Measurements from ENCODE around the gene GNRH2. TPM values are rescaled to one million over a fixed set of nuclear protein-coding genes. Genes with fewer than 3 reads are reported as not detected.

Gene GNRH2
- total and polyA plus RNA-seq, 2 donors (not counting 1 experiment from before 2014, with no cell fraction given) = 2.5 TPM; not detected in 1

DNA sequence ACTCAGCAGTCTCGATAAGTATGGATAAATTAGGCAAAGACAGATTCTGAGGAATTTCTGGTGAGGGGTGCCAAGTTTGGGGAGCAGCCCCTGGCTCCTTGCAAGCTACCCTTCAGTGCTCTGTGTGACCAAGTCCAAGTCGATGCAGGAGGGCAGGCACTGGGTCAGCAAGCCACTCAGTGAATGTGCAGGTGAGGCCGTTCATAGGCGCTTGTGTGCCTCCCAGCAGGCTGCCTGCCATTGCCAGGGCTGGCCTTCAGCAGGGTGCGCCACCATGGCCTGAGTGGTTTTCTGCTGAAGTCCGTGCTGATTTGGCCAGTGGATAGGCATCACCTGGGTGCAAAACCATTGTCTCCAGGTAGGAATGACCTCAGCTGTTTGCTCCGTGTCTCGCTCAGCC lies 3.3 kb upstream of the GNRH2 start:
- CTCF ChIA-PET = no interaction called here
- intact Hi-C loops (cut with micrococcal nuclease) = loop anchor here (10.0 kb wide), 2 partner anchors 165 to 435 kb away; partner anchors contain the start of genes ATRN and PTPRA
- WGBS (ENCODE audit: insufficient coverage) = 94% methylated on average over 8 of the region's 8 CpGs

DNA sequence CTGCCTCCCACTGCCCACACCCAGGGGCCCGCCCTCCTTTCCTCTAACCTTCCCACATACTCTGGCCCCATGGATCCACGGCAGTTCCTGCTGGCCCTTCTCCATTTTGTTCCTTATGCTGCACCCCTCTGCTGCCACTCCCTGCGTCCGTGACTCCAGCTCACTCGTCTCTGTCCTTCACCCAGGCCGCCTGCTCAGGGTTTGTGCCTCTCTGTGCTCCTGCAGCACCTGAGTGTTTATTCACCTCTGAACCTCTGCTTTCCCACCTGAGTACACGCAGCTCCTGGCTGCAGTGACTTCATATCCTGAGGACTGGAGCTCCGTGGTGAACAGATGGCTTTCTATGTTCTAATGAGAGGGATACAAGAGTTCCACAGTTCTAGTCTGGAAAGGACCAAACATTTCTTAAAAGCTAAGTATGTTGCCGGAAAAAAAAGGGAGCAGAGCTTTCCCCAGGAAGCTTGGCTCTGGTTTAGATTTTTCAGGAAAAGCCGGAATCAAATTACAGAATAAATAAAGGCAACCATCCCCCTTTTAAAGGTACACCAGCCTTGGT lies 1.5 kb upstream of the GNRH2 start:
- H3K79me2 ChIP-seq (ENCODE audit: control insufficient read depth, insufficient read depth, low read length) = peaks cover 7% of the 10 kb centered on the region
- H2AFZ ChIP-seq (ENCODE audit: insufficient read depth, low read depth, low read length, poor library complexity, severe bottlenecking) = no peak overlapping the region
- H4K20me1 ChIP-seq (ENCODE audit: control insufficient read depth, insufficient read depth, low read length, poor library complexity, severe bottlenecking) = peaks cover 9% of the 10 kb centered on the region
- Mint-ChIP-seq H3K27me3 (no peaks in the 10 kb centered on the region), H3K4me1 (peaks cover 12% of the 10 kb centered on the region), H3K4me3 (no peak overlapping the region), H3K9me3 (ENCODE audit: insufficient read depth) (no peaks in the 10 kb centered on the region), H3K27ac (no peak overlapping the region)
- no peak for DNase-seq
- H3K4me2 ChIP-seq (replicated peaks; ENCODE audit: low read depth, low read length, poor library complexity, severe bottlenecking) = no peak overlapping the region
- intact Hi-C loops (cut with micrococcal nuclease) = loop anchor here (10.0 kb wide), 2 partner anchors 167 to 433 kb away; partner anchors contain the start of genes ATRN and PTPRA
- TF ChIP-seq, protein P1, sequence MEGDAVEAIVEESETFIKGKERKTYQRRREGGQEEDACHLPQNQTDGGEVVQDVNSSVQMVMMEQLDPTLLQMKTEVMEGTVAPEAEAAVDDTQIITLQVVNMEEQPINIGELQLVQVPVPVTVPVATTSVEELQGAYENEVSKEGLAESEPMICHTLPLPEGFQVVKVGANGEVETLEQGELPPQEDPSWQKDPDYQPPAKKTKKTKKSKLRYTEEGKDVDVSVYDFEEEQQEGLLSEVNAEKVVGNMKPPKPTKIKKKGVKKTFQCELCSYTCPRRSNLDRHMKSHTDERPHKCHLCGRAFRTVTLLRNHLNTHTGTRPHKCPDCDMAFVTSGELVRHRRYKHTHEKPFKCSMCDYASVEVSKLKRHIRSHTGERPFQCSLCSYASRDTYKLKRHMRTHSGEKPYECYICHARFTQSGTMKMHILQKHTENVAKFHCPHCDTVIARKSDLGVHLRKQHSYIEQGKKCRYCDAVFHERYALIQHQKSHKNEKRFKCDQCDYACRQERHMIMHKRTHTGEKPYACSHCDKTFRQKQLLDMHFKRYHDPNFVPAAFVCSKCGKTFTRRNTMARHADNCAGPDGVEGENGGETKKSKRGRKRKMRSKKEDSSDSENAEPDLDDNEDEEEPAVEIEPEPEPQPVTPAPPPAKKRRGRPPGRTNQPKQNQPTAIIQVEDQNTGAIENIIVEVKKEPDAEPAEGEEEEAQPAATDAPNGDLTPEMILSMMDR (IDR thresholded peaks at IDR 0.05) = no peak
- TF ChIP-seq EZH2 (IDR thresholded peaks at IDR 0.05; ENCODE audit: borderline replicate concordance, insufficient read depth, low read depth, low read length, poor library complexity, severe bottlenecking) = no peak
- no peak overlapping the region for H3K4me3 ChIP-seq (ENCODE audit: control extremely low read depth in 1 of 5, extremely low read depth in 1 of 5, insufficient read depth in 1 of 5, low read depth in 2 of 5, low read length in 4 of 5)
- no peaks in the 10 kb centered on the region for H3K27me3 ChIP-seq (replicated peaks in 1 of 4; ENCODE audit: control extremely low read depth in 1 of 4, control insufficient read depth in 3 of 4, insufficient read depth in 4 of 4, low read length in 3 of 4)
- ChIA-PET POLR2A (interaction anchor here (0.6 kb wide), 1 partner anchor 173 kb away, joined by 3 read pairs; no protein-coding TSS in a partner anchor), CTCF (interaction anchor here (0.6 to 1.9 kb wide), 3 partner anchors 11 to 13 kb away, joined by 3 to 6 read pairs (median 5); no protein-coding TSS in a partner anchor)
- H3K36me3 ChIP-seq (replicated peaks in 1 of 2; ENCODE audit: control extremely low read depth in 1 of 2, control insufficient read depth in 1 of 2, extremely low read depth in 1 of 2, insufficient read depth in 2 of 2, low read length in 1 of 2) = peaks cover 0 to 28% of the 10 kb centered on the region in 2 experiments
- H3K9me3 ChIP-seq (ENCODE audit: control extremely low read depth in 1 of 3, control insufficient read depth in 2 of 3, insufficient read depth in 1 of 3, low read length in 2 of 3) = no peaks in the 10 kb centered on the region
- no peak overlapping the region for H3K9ac ChIP-seq (ENCODE audit: low read length)
- WGBS (ENCODE audit: insufficient coverage) = 91% methylated on average over 8 of the region's 10 CpGs
- H3K4me1 ChIP-seq (ENCODE audit: control insufficient read depth in 2 of 2, insufficient read depth in 2 of 2, low read length in 2 of 2) = peaks cover 9 to 14% of the 10 kb centered on the region in 2 donors
- no peak overlapping the region for H3K27ac ChIP-seq (ENCODE audit: low read length in 2 of 2)
- no peak for ATAC-seq (ENCODE audit: low read depth)

More for the DNA sequence above, 3.3 kb upstream of the GNRH2 start:
- H4K20me1 ChIP-seq (ENCODE audit: control insufficient read depth, insufficient read depth, low read length, poor library complexity, severe bottlenecking) = no peaks in the 10 kb centered on the region
- H3K9me3 Mint-ChIP-seq (ENCODE audit: insufficient read depth) = no peaks in the 10 kb centered on the region
- no peak overlapping the region for H3K27ac ChIP-seq (ENCODE audit: low read length in 2 of 2)
- no peaks in the 10 kb centered on the region for H3K79me2 ChIP-seq (ENCODE audit: control insufficient read depth, insufficient read depth, low read length)
- POLR2A ChIA-PET = no interaction called here
- peaks cover 1 to 4% of the 10 kb centered on the region in 2 donors for H3K4me1 ChIP-seq (ENCODE audit: control insufficient read depth in 2 of 2, insufficient read depth in 2 of 2, low read length in 2 of 2)
- H3K27me3 ChIP-seq (replicated peaks in 1 of 4; ENCODE audit: control extremely low read depth in 1 of 4, control insufficient read depth in 3 of 4, insufficient read depth in 4 of 4, low read length in 3 of 4) = no peaks in the 10 kb centered on the region
- TF ChIP-seq EZH2 (IDR thresholded peaks at IDR 0.05; ENCODE audit: borderline replicate concordance, insufficient read depth, low read depth, low read length, poor library complexity, severe bottlenecking) = no peak
- TF ChIP-seq, protein P1 (IDR thresholded peaks at IDR 0.05) = no peak
- ATAC-seq (ENCODE audit: low read depth) = no peak
- no peak overlapping the region for H3K4me2 ChIP-seq (replicated peaks; ENCODE audit: low read depth, low read length, poor library complexity, severe bottlenecking)
- H3K4me3 ChIP-seq (ENCODE audit: control extremely low read depth in 1 of 5, extremely low read depth in 1 of 5, insufficient read depth in 1 of 5, low read depth in 2 of 5, low read length in 4 of 5) = no peak overlapping the region
- peaks cover 5 to 46% of the 10 kb centered on the region in 2 experiments for H3K36me3 ChIP-seq (replicated peaks in 1 of 2; ENCODE audit: control extremely low read depth in 1 of 2, control insufficient read depth in 1 of 2, extremely low read depth in 1 of 2, insufficient read depth in 2 of 2, low read length in 1 of 2)
- H3K4me3 Mint-ChIP-seq = no peak overlapping the region
- no peak overlapping the region for H3K9ac ChIP-seq (ENCODE audit: low read length)
- no peak for DNase-seq
- no peak overlapping the region for H2AFZ ChIP-seq (ENCODE audit: insufficient read depth, low read depth, low read length, poor library complexity, severe bottlenecking)
- peaks cover 3% of the 10 kb centered on the region for H3K4me1 Mint-ChIP-seq
- H3K27me3 Mint-ChIP-seq = no peaks in the 10 kb centered on the region
- no peaks in the 10 kb centered on the region for H3K9me3 ChIP-seq (ENCODE audit: control extremely low read depth in 1 of 3, control insufficient read depth in 2 of 3, insufficient read depth in 1 of 3, low read length in 2 of 3)
- no peak overlapping the region for H3K27ac Mint-ChIP-seq
